ENCODE results near the gene PSMD6. TPM values are rescaled to one million over a fixed set of nuclear protein-coding genes. Genes with fewer than 3 reads are reported as not detected.

The PSMD6 gene
- total and polyA plus RNA-seq, 9 of the 15 experiments (the other 6 are each of a cell fraction or from before 2014, with no cell fraction given): 78.2 to 133 (median 113) TPM

- TF ChIP-seq PPARD (CRISPR knock-in tag; IDR thresholded peaks at IDR 0.05) (no peak), KAT2B (IDR thresholded peaks at IDR 0.05; ENCODE audit: low read depth, low read length) (no peak), ZNF707 (CRISPR knock-in tag; conservative IDR thresholded peaks at IDR 0.05) (no peak), ZFX (CRISPR knock-in tag; IDR thresholded peaks at IDR 0.05) (peak; percentile 95), CSDE1 (IDR thresholded peaks at IDR 0.05) (no peak), RFX7 (CRISPR knock-in tag; IDR thresholded peaks at IDR 0.05) (no peak), FOSL1 (tag; conservative IDR thresholded peaks at IDR 0.05) (no peak), SPI1 (IDR thresholded peaks at IDR 0.05; ENCODE audit: borderline replicate concordance, low read depth, low read length) (no peak), SRF (CRISPR knock-in tag; IDR thresholded peaks at IDR 0.05) (no peak; a peak in 1 of 4 replicates), SREBF2 (CRISPR knock-in tag; IDR thresholded peaks at IDR 0.05) (no peak), RB1 (IDR thresholded peaks at IDR 0.05; ENCODE audit: low read depth) (peak; percentile 74), TAF9B (IDR thresholded peaks at IDR 0.05; ENCODE audit: partially characterized antibody) (peak; percentile 65), MNT (conservative IDR thresholded peaks at IDR 0.05) (peak; percentile 40 to 67; a peak in 2 of 4 replicates), ZNF551 (CRISPR knock-in tag; IDR thresholded peaks at IDR 0.05) (no peak), MAFF (IDR thresholded peaks at IDR 0.05; ENCODE audit: low read length) (no peak), MTA2 (IDR thresholded peaks at IDR 0.05; ENCODE audit: low read depth) (no peak), TCF15 (CRISPR knock-in tag; IDR thresholded peaks at IDR 0.05) (no peak), NFYB (IDR thresholded peaks at IDR 0.05; ENCODE audit: extremely low read depth, insufficient read length) (no peak)
- TF ChIP-seq, protein P1, sequence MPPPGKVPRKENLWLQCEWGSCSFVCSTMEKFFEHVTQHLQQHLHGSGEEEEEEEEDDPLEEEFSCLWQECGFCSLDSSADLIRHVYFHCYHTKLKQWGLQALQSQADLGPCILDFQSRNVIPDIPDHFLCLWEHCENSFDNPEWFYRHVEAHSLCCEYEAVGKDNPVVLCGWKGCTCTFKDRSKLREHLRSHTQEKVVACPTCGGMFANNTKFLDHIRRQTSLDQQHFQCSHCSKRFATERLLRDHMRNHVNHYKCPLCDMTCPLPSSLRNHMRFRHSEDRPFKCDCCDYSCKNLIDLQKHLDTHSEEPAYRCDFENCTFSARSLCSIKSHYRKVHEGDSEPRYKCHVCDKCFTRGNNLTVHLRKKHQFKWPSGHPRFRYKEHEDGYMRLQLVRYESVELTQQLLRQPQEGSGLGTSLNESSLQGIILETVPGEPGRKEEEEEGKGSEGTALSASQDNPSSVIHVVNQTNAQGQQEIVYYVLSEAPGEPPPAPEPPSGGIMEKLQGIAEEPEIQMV (tag; conservative IDR thresholded peaks at IDR 0.05; ENCODE audit: low read depth): no peak
- TF ChIP-seq, protein P2, sequence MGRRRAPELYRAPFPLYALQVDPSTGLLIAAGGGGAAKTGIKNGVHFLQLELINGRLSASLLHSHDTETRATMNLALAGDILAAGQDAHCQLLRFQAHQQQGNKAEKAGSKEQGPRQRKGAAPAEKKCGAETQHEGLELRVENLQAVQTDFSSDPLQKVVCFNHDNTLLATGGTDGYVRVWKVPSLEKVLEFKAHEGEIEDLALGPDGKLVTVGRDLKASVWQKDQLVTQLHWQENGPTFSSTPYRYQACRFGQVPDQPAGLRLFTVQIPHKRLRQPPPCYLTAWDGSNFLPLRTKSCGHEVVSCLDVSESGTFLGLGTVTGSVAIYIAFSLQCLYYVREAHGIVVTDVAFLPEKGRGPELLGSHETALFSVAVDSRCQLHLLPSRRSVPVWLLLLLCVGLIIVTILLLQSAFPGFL (CRISPR knock-in tag; IDR thresholded peaks at IDR 0.05): no peak
These were observed at the start of gene PSMD6 (continued) for GRCh38 chr3:64023187-64023860.

Measured in K562 (cell line).